ENCODE data around the gene ARHGDIG. TPM values are rescaled to one million over a fixed set of nuclear protein-coding genes. Genes with fewer than 3 reads are reported as not detected.

The ARHGDIG gene
- total RNA-seq, 1 experiment from 2014 or later: 0.41 TPM

GRCh38 chr16:309476-309875 lies 29.1 kb downstream of the ARHGDIG start:
- ChIA-PET POLR2A (ENCODE audit: low non-redundant PET) (no interaction called here), CTCF (interaction anchor here (0.6 kb wide), 1 partner anchor 124 kb away, joined by 4 read pairs; no protein-coding TSS in a partner anchor)
- no TSS peak for BruUV-seq (replicated peaks)
- no peak overlapping the region for H3K27ac ChIP-seq (ENCODE audit: low read depth, low read length, poor library complexity, severe bottlenecking)
- TF ChIP-seq, protein P1, sequence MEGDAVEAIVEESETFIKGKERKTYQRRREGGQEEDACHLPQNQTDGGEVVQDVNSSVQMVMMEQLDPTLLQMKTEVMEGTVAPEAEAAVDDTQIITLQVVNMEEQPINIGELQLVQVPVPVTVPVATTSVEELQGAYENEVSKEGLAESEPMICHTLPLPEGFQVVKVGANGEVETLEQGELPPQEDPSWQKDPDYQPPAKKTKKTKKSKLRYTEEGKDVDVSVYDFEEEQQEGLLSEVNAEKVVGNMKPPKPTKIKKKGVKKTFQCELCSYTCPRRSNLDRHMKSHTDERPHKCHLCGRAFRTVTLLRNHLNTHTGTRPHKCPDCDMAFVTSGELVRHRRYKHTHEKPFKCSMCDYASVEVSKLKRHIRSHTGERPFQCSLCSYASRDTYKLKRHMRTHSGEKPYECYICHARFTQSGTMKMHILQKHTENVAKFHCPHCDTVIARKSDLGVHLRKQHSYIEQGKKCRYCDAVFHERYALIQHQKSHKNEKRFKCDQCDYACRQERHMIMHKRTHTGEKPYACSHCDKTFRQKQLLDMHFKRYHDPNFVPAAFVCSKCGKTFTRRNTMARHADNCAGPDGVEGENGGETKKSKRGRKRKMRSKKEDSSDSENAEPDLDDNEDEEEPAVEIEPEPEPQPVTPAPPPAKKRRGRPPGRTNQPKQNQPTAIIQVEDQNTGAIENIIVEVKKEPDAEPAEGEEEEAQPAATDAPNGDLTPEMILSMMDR (conservative IDR thresholded peaks at IDR 0.05; ENCODE audit: low read depth, low read length): no peak
- TF ChIP-seq EZH2 (IDR thresholded peaks at IDR 0.05; ENCODE audit: borderline replicate concordance, low read depth, low read length, poor library complexity, severe bottlenecking): no peak
- intact Hi-C loops (cut with micrococcal nuclease; ENCODE audit: unreplicated experiment): no loop called here
- H3K4me3 ChIP-seq (ENCODE audit: low read depth, low read length, poor library complexity, severe bottlenecking): no peak overlapping the region
- H3K9me3 ChIP-seq (ENCODE audit: low read depth, low read length, poor library complexity, severe bottlenecking): no peaks in the 10 kb centered on the region
- H3K36me3 ChIP-seq (ENCODE audit: insufficient read depth, low read length, poor library complexity, severe bottlenecking): peaks cover 16% of the 10 kb centered on the region
- no peak for DNase-seq (ENCODE audit: low spot score)
- H3K27me3 ChIP-seq (replicated peaks; ENCODE audit: insufficient read depth, low read depth, low read length, poor library complexity): no peaks in the 10 kb centered on the region
- H3K4me1 ChIP-seq (ENCODE audit: insufficient read depth, low read length, poor library complexity, severe bottlenecking): no peaks in the 10 kb centered on the region

GRCh38 chr16:311725-312124 lies 31.3 kb downstream of the ARHGDIG start:
- ChIA-PET POLR2A (ENCODE audit: low non-redundant PET) (no interaction called here), CTCF (interaction anchor here (0.6 kb wide), 1 partner anchor 91 kb away, joined by 4 read pairs; no protein-coding TSS in a partner anchor)
- no peak overlapping the region for H3K4me3 ChIP-seq (ENCODE audit: low read depth, low read length, poor library complexity, severe bottlenecking)
- no peaks in the 10 kb centered on the region for H3K4me1 ChIP-seq (ENCODE audit: insufficient read depth, low read length, poor library complexity, severe bottlenecking)
- intact Hi-C loops (cut with micrococcal nuclease; ENCODE audit: unreplicated experiment): no loop called here
- peaks cover 16% of the 10 kb centered on the region for H3K36me3 ChIP-seq (ENCODE audit: insufficient read depth, low read length, poor library complexity, severe bottlenecking)
- DNase-seq (ENCODE audit: low spot score): no peak
- no peak overlapping the region for H3K27ac ChIP-seq (ENCODE audit: low read depth, low read length, poor library complexity, severe bottlenecking)
- no peaks in the 10 kb centered on the region for H3K9me3 ChIP-seq (ENCODE audit: low read depth, low read length, poor library complexity, severe bottlenecking)
- no peaks in the 10 kb centered on the region for H3K27me3 ChIP-seq (replicated peaks; ENCODE audit: insufficient read depth, low read depth, low read length, poor library complexity)
- no TSS peak for BruUV-seq (replicated peaks)
- TF ChIP-seq, protein P1 (conservative IDR thresholded peaks at IDR 0.05; ENCODE audit: low read depth, low read length): no peak
- TF ChIP-seq EZH2 (IDR thresholded peaks at IDR 0.05; ENCODE audit: borderline replicate concordance, low read depth, low read length, poor library complexity, severe bottlenecking): no peak

- TF ChIP-seq, protein P1 (conservative IDR thresholded peaks at IDR 0.05; ENCODE audit: low read depth, low read length): no peak
- TF ChIP-seq EZH2 (IDR thresholded peaks at IDR 0.05; ENCODE audit: borderline replicate concordance, low read depth, low read length, poor library complexity, severe bottlenecking): no peak
- CTCF ChIA-PET: no interaction called here
- intact Hi-C loops (cut with micrococcal nuclease; ENCODE audit: unreplicated experiment): no loop called here
Observed at GRCh38 chr16:314351-314750, 34.0 kb downstream of the ARHGDIG start.

More at GRCh38 chr16:314351-314750, 34.0 kb downstream of the ARHGDIG start:
- no peak for DNase-seq (ENCODE audit: low spot score)
- Histone ChIP-seq H3K27ac (ENCODE audit: low read depth, low read length, poor library complexity, severe bottlenecking) (no peak overlapping the region), H3K27me3 (replicated peaks; ENCODE audit: insufficient read depth, low read depth, low read length, poor library complexity) (no peaks in the 10 kb centered on the region), H3K4me3 (ENCODE audit: low read depth, low read length, poor library complexity, severe bottlenecking) (no peak overlapping the region), H3K4me1 (ENCODE audit: insufficient read depth, low read length, poor library complexity, severe bottlenecking) (no peaks in the 10 kb centered on the region), H3K36me3 (ENCODE audit: insufficient read depth, low read length, poor library complexity, severe bottlenecking) (peaks cover 6% of the 10 kb centered on the region), H3K9me3 (ENCODE audit: low read depth, low read length, poor library complexity, severe bottlenecking) (no peaks in the 10 kb centered on the region)
- no TSS peak for BruUV-seq (replicated peaks)
- POLR2A ChIA-PET (ENCODE audit: low non-redundant PET): no interaction called here

Data from A673 (cell line).